HCT116 (cell line): ENCODE results near the gene F7. TPM values are rescaled to one million over a fixed set of nuclear protein-coding genes. Genes with fewer than 3 reads are reported as not detected.
"Not testable (repeated sequence)": the region's sequence is repeated elsewhere in the genome, so short reads cannot be mapped to it uniquely, and the experiment has no call there.

Source experiments
- ATAC-seq: fragments of 200-7000 bp; cut with Tn5 transposase; 2 replicates; pipeline ENCODE4 v1.9.1; 2020; ENCODE audit warnings: mild to moderate bottlenecking, moderate library complexity
- BruUV-seq: library from RNA; stranded (reverse); fragments of 400-500 nt; replicated peaks from 2 replicates; lab custom pipeline; 2021; lab: Mats Ljungman, UMichigan
- CTCF ChIA-PET: fragments of 300-600 bp; sonication (Branson Sonifier 250); formaldehyde crosslinking; loops from one replicate; lab custom pipeline; 2021; ENCODE audit warnings: antibody characterized with exemption; lab: Charles Lee
- POLR2A ChIA-PET: fragments of 300-600, 350-600 bp; sonication (Branson Sonifier 250); formaldehyde crosslinking; loops from one replicate; lab custom pipeline; 2021; ENCODE audit warnings: antibody characterized with exemption; lab: Charles Lee
- RAD21 ChIA-PET, 2 experiments: fragments of 300-600 bp; sonication (Branson Sonifier 250); formaldehyde crosslinking; loops; one replicate each; lab custom pipeline; 2023; ENCODE audit warnings: low total read pairs in 2 of 2; ENCODE audit not compliant: uncharacterized antibody in 2 of 2, unreplicated experiment in 2 of 2, low non-redundant PET in 1 of 2; lab: Charles Lee
- DNase-seq: peaks from one replicate; pipeline ENCODE4 v3.0.0-alpha.2; 2010; ENCODE audit warnings: low read depth, low spot score
- H2AFZ ChIP-seq: fragments of 200-600 bp; shearing (Covaris generic), sonication (generic); 2 replicates; pipeline ENCODE4 v1.6.1; 2017; ENCODE audit warnings: low read depth, mixed run types, mixed read lengths, antibody characterized with exemption, low read length; ENCODE audit not compliant: poor library complexity, severe bottlenecking
- H3K27ac ChIP-seq: 2 replicates; pipeline ENCODE4 v1.5.1; 2012; ENCODE audit warnings: low read depth, low read length
- H3K27me3 ChIP-seq: fragments of 200-600 bp; sonication (generic); 2 replicates; pipeline ENCODE4 v1.6.1; 2016; ENCODE audit warnings: mixed run types, low read length, mixed read lengths; ENCODE audit not compliant: insufficient read depth
- H3K36me3 ChIP-seq, 2 experiments: fragments of 200-500 bp in 1 of 2; fragments of 200-600 bp in 1 of 2; sonication (Bioruptor generic) in 1 of 2; sonication (generic) in 1 of 2; 2 replicates each; pipeline versions ENCODE4 v1.5.1 to v1.6.1; 2014 to 2016; ENCODE audit warnings: low read length in 2 of 2, inconsistent platforms in 1 of 2, mixed read lengths in 1 of 2, mixed run types in 1 of 2; ENCODE audit not compliant: insufficient read depth in 2 of 2, control insufficient read depth in 1 of 2
- H3K4me1 ChIP-seq, 2 experiments: fragments of 200-600 bp in 1 of 2; sonication (generic) in 1 of 2; 2 replicates each; pipeline versions ENCODE4 v1.5.1 to v1.6.1; 2012 to 2017; ENCODE audit warnings: low read length in 2 of 2, inconsistent platforms in 1 of 2, mild to moderate bottlenecking in 1 of 2, mixed read lengths in 1 of 2, mixed run types in 1 of 2, moderate library complexity in 1 of 2; ENCODE audit not compliant: insufficient read depth in 2 of 2, control insufficient read depth in 1 of 2
- H3K4me2 ChIP-seq: fragments of 200-600 bp; sonication (generic); 2 replicates; pipeline ENCODE4 v1.6.1; 2017; ENCODE audit warnings: mixed run types, low read length, mixed read lengths
- H3K4me3 ChIP-seq, 2 experiments: fragments of 200-600 bp in 1 of 2; sonication (generic) in 1 of 2; replicated peaks in 1 of 2; 2 replicates each; pipeline ENCODE4 v1.5.1; 2011 to 2016; ENCODE audit warnings: low read length in 2 of 2, control low read depth in 1 of 2, low read depth in 1 of 2, mild to moderate bottlenecking in 1 of 2, mixed read lengths in 1 of 2, mixed run types in 1 of 2
- H3K79me2 ChIP-seq: fragments of 200-600 bp; sonication (generic); 2 replicates; pipeline ENCODE4 v1.6.1; 2017; ENCODE audit warnings: mild to moderate bottlenecking, mixed run types, low read length, moderate library complexity, mixed read lengths; ENCODE audit not compliant: insufficient read depth
- H3K9ac ChIP-seq: fragments of 200-600 bp; sonication (generic); 2 replicates; pipeline ENCODE4 v1.6.1; 2016; ENCODE audit warnings: low read length, mixed read lengths
- H3K9me2 ChIP-seq: fragments of 200-600 bp; sonication (generic), shearing (Covaris generic); 2 replicates; pipeline ENCODE4 v1.6.1; 2017; ENCODE audit warnings: mixed run types, mild to moderate bottlenecking, moderate library complexity; ENCODE audit not compliant: insufficient read depth
- H3K9me3 ChIP-seq, 2 experiments: fragments of 200-500 bp in 1 of 2; fragments of 200-600 bp in 1 of 2; sonication (Bioruptor generic) in 1 of 2; sonication (generic) in 1 of 2; 2 replicates each; pipeline ENCODE4 v1.6.1; 2014 to 2017; ENCODE audit warnings: low read length in 2 of 2, mixed read lengths in 2 of 2, inconsistent platforms in 1 of 2, low read depth in 1 of 2, mild to moderate bottlenecking in 1 of 2, mixed run types in 1 of 2, moderate library complexity in 1 of 2; ENCODE audit not compliant: control insufficient read depth in 1 of 2, insufficient read depth in 1 of 2
- H4K20me1 ChIP-seq: fragments of 200-600 bp; sonication (generic), shearing (Covaris generic); 2 replicates; pipeline ENCODE4 v1.6.1; 2017; ENCODE audit warnings: mixed run types, mild to moderate bottlenecking, moderate library complexity; ENCODE audit not compliant: insufficient read depth
- ATF3 ChIP-seq: IDR thresholded peaks from 2 replicates; pipeline ENCODE4 v1.6.1; 2012
- CTCF ChIP-seq, 3 experiments: fragments of 200-600 bp in 1 of 3; sonication (generic) in 1 of 3; IDR thresholded peaks in 2 of 3; conservative IDR thresholded peaks in 1 of 3; 2 replicates each; pipeline ENCODE4 v1.5.1; 2012 to 2017; ENCODE audit warnings: low read depth in 2 of 3, low read length in 2 of 3, antibody characterized with exemption in 1 of 3, borderline replicate concordance in 1 of 3, control low read depth in 1 of 3, mild to moderate bottlenecking in 1 of 3, mixed read lengths in 1 of 3, mixed run types in 1 of 3, moderate library complexity in 1 of 3; ENCODE audit not compliant: insufficient read depth in 1 of 3
- EZH2 ChIP-seq: fragments of 200-600 bp; sonication (generic); IDR thresholded peaks from 2 replicates; pipeline ENCODE4 v1.6.1; 2017; ENCODE audit warnings: antibody characterized with exemption, mixed run types
- JUND ChIP-seq: IDR thresholded peaks from 2 replicates; pipeline ENCODE4 v1.6.1; 2012
- MAX ChIP-seq: IDR thresholded peaks from 2 replicates; pipeline ENCODE4 v1.6.1; 2012
- POLR2A ChIP-seq: IDR thresholded peaks from 2 replicates; pipeline ENCODE4 v1.7.0; 2011; ENCODE audit warnings: borderline replicate concordance; ENCODE audit not compliant: insufficient read depth, insufficient read length; ENCODE audit errors: extremely low read depth
- RAD21 ChIP-seq: IDR thresholded peaks from 2 replicates; pipeline ENCODE4 v1.6.1; 2012; ENCODE audit warnings: low read depth, mild to moderate bottlenecking
- REST ChIP-seq: IDR thresholded peaks from 2 replicates; pipeline ENCODE4 v1.6.1; 2012; ENCODE audit warnings: low read depth
- SRF ChIP-seq: IDR thresholded peaks from 2 replicates; pipeline ENCODE4 v1.6.1; 2012; ENCODE audit warnings: low read depth
- TCF7L2 ChIP-seq: IDR thresholded peaks from 2 replicates; pipeline ENCODE4 v1.7.0; 2011; ENCODE audit warnings: borderline replicate concordance, inconsistent platforms; ENCODE audit not compliant: insufficient read depth, insufficient read length; ENCODE audit errors: extremely low read depth
- intact Hi-C: fragments of 100-400 bp; cut with micrococcal nuclease; formaldehyde crosslinking; loops from 2 replicates; pipeline ENCODE4 v1.10.0; 2022
- total RNA-seq: library from RNA; stranded (reverse); gene quantifications from one replicate; pipeline ENCODE4 v1.2.1, GENCODE V29; 2021; ENCODE audit not compliant: unreplicated experiment

The F7 gene
- total RNA-seq, 1 experiment from 2014 or later, result not detected

- TF ChIP-seq CTCF (IDR thresholded peaks at IDR 0.05 in 2 of 3, conservative IDR thresholded peaks at IDR 0.05 in 1 of 3; ENCODE audit: borderline replicate concordance in 1 of 3, insufficient read depth in 1 of 3, low read depth in 2 of 3, low read length in 2 of 3), result no peak
- TF ChIP-seq MAX, result no peak
Measured at GRCh38 chr13:113077953-113078901, 27.4 kb upstream of the F7 start (continued).

GRCh38 chr13:113078902-113079780, 26.4 kb upstream of the F7 start:
- Histone ChIP-seq H3K27me3 (no peaks in the 10 kb centered on the region), H3K9ac (no peak overlapping the region), H3K4me3 (no peak overlapping the region), H3K9me3 (no peaks in the 10 kb centered on the region), H2AFZ (no peak overlapping the region), H3K4me1 (peaks cover 7 to 10% of the 10 kb centered on the region in 2 experiments; a peak in 3 of 4 replicates), H3K4me2 (no peak overlapping the region), H3K79me2 (no peaks in the 10 kb centered on the region), H3K9me2 (no peaks in the 10 kb centered on the region), H3K36me3 (no peaks in the 10 kb centered on the region), H3K27ac (no peak overlapping the region), H4K20me1 (no peaks in the 10 kb centered on the region)
- ChIA-PET RAD21 (no interaction called here), CTCF (no interaction called here), POLR2A (no interaction called here)
- no peak for ATAC-seq
- no peak for DNase-seq
- TF ChIP-seq JUND, result no peak
- no peak for TF ChIP-seq RAD21
- TF ChIP-seq SRF, result no peak
- no peak for TF ChIP-seq ATF3
- no peak for TF ChIP-seq POLR2A
- no peak for TF ChIP-seq REST
- no peak for TF ChIP-seq EZH2
- no peak for TF ChIP-seq TCF7L2
- no TSS peak for BruUV-seq
- intact Hi-C loops, result no loop called here

- BruUV-seq, CTCF ChIA-PET, POLR2A ChIA-PET: not testable (repeated sequence)
Measured at GRCh38 chr13:113079781-113080080, 25.9 kb upstream of the F7 start.

More at GRCh38 chr13:113079781-113080080, 25.9 kb upstream of the F7 start:
- RAD21 ChIA-PET, ATAC-seq, H3K9ac ChIP-seq, H3K9me3 ChIP-seq, H3K79me2 ChIP-seq, H3K9me2 ChIP-seq, H4K20me1 ChIP-seq, H2AFZ ChIP-seq, H3K4me2 ChIP-seq, H3K27me3 ChIP-seq, H3K27ac ChIP-seq, H3K4me3 ChIP-seq, H3K36me3 ChIP-seq, DNase-seq: not testable (repeated sequence)
- H3K4me1 ChIP-seq, result peaks cover 7 to 11% of the 10 kb centered on the region in 2 experiments; a peak in 3 of 4 replicates
- intact Hi-C loops, result loop anchor here (10.0 kb wide), 1 partner anchor 75 kb away; the partner anchor contains the start of gene PROZ
